Gastroesophageal sphincter (tissue), 3 donors: Measurements from ENCODE around the gene CNNM4.

Experiments
- CTCF ChIP-seq, 4 experiments: fragments of 200-600 bp in 2 of 4; fragments of 450-650 bp in 2 of 4; sonication (generic) in 1 of 4; IDR thresholded peaks; one replicate each; pipeline ENCODE4 v1.5.1; 2017 to 2019; ENCODE audit warnings: antibody characterized with exemption in 4 of 4, mild to moderate bottlenecking in 2 of 4, moderate library complexity in 2 of 4
- POLR2A ChIP-seq, 2 donors: fragments of 450-650 bp; IDR thresholded peaks; one replicate each; pipeline ENCODE4 v1.6.1; 2017; ENCODE audit warnings: antibody characterized with exemption in 2 of 2, mild to moderate bottlenecking in 2 of 2, moderate library complexity in 1 of 2
- POLR2AphosphoS5 ChIP-seq: sonication (generic); formaldehyde crosslinking; IDR thresholded peaks from one replicate; pipeline ENCODE4 v1.6.1; 2017; ENCODE audit warnings: antibody characterized with exemption

DNA sequence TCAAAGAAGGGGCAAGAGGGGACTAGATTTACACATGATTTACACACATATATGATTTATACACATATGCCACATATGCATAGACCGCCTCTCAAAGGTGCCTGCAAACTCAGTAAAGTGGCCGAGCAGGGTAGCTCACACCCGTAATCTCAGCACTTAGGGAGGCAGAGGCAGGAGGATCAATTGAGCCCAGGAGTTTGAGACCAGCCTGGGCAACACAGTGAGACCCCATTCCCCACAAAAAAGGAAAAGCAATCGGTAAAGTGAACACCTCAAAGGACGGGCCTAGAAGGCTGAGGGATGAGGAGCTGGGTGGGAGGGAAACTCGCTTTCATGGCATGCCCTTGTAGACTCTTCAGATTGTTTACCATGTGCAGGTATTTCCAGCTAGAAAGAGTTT, 92.0 kb downstream of the CNNM4 start:
- TF ChIP-seq CTCF (IDR thresholded peaks at IDR 0.05) = no peak
- TF ChIP-seq POLR2AphosphoS5 = no peak
- no peak for TF ChIP-seq POLR2A (IDR thresholded peaks at IDR 0.05)
